Measurements from ENCODE around the gene KCNK10.

The KCNK10 gene

DNA sequence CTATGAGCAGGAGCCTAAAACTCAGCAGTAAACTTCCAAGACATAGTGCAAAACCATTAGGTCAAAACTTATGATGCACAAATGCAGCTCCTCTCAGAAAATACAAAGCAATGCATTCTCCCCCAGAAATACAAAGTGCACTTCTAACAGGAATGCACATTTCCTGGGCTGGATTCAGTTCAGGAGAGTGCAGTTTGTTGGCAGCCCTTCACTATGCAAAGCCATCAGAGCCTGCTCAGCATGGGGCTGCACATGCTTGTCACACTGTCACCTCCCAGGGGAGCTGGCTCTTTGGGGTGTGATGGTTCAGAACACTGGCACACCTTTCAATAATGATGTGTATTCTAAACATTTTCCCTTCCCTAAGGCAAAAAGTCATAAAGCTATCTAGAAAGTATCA is 110.4 kb downstream of the KCNK10 start:
- no peak for DNase-seq (ENCODE audit: extremely low read depth, low read depth)
- TF ChIP-seq, protein P1, sequence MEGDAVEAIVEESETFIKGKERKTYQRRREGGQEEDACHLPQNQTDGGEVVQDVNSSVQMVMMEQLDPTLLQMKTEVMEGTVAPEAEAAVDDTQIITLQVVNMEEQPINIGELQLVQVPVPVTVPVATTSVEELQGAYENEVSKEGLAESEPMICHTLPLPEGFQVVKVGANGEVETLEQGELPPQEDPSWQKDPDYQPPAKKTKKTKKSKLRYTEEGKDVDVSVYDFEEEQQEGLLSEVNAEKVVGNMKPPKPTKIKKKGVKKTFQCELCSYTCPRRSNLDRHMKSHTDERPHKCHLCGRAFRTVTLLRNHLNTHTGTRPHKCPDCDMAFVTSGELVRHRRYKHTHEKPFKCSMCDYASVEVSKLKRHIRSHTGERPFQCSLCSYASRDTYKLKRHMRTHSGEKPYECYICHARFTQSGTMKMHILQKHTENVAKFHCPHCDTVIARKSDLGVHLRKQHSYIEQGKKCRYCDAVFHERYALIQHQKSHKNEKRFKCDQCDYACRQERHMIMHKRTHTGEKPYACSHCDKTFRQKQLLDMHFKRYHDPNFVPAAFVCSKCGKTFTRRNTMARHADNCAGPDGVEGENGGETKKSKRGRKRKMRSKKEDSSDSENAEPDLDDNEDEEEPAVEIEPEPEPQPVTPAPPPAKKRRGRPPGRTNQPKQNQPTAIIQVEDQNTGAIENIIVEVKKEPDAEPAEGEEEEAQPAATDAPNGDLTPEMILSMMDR (IDR thresholded peaks at IDR 0.05; ENCODE audit: low read depth, low read length), result no peak

DNA sequence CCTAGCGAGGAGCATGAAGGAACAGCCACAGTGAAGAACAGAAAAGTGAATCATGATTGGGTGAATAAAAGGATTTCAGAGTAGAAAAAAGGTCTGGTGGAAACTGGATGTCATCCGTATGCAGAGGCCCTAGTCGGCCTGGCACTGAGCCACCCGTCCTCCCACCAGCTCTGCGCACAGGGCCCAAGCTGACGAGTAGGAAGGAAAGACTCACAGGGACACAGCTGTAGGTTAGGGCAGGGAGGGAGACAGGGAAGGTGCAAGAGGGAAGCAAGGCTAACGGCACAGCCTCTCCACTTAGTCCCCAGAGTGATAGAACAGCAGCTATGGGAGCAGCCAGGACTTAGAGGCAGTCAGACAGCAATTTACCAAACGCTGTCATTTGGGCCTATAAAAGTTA is 112.6 kb downstream of the KCNK10 start:
- TF ChIP-seq, protein P1 (IDR thresholded peaks at IDR 0.05; ENCODE audit: low read depth, low read length), result no peak
- DNase-seq (ENCODE audit: extremely low read depth, low read depth), result no peak

DNA sequence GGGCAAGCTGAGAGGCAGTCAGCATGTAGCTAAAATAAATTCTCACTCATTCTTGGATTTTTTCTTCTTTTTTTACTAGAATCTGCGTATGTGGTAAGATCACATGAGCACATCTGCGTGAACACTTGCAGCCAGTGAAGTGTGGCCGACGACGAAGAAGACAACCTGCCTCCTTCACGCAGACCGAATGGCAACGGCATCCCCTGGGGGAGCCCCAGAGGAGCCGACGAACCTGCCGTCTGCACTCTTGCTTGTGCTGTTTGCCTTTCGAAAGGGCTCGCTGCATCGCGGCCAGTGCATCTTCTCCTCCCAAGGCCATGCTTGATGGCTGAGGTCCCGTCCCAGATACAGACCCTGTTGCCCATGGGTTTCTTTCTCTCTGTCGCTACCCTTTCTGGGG is 113.8 kb downstream of the KCNK10 start:
- DNase-seq (ENCODE audit: extremely low read depth, low read depth), result no peak
- TF ChIP-seq, protein P1 (IDR thresholded peaks at IDR 0.05; ENCODE audit: low read depth, low read length), result no peak

DNA sequence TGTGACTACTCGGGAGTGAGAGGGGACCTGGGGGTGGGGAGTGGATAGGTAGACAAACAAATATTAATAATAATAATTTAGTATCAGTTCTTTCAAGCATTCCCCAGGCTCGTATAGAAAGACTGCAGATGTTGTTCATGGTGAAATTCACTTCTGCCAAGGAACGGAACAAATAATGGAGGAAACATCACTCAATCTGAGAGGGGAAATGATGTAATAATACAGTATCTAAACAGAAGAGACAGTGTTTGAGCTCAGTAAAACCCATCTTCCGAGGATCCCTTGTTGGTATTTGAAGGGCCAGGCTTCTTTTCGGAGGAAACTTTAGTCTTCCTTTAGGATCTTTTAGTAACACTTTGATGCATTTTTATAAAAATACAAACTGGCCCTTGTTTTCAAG is 114.2 kb downstream of the KCNK10 start:
- TF ChIP-seq, protein P1 (IDR thresholded peaks at IDR 0.05; ENCODE audit: low read depth, low read length), result no peak
- no peak for DNase-seq (ENCODE audit: extremely low read depth, low read depth)

DNA sequence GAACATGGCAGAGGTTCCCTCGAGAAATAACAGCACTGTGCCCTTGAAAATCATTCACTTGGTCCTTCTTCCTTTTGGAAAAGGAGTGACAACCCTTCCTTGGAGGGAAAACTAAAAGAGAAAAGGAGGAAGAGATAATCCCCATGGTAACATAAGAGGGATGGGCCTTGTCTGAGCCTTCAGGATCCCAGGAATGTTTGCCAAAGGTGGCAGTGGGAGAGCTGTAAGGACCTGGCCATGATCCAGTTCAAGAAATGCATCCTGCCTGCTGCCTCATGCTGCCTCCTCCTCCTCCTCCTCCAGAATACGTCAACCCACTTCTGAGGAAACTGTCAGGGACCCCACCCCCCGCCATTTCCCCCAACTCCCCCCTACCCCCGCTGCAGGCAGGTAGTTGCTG is 118.8 kb downstream of the KCNK10 start:
- no peak for DNase-seq (ENCODE audit: extremely low read depth, low read depth)
- TF ChIP-seq, protein P1 (IDR thresholded peaks at IDR 0.05; ENCODE audit: low read depth, low read length), result no peak

DNA sequence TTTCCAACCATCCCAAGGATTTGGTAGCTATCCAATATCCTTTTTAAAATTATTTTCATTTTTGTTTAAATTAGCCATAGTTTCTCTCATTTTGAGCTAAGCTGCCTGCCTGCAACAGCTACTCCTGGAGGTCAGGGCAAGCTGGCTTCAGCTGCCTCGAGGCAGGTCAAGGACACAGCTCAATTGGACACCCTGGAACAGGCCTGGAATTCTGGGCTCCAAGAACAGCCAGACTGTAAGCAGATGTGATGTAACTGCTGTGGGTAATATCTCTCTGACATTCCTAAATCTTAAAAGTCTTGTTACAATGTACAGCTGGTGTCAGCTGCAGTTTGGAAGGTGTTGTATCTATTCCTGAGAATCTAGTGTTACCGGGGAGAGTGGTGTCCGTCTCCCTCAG is 119.8 kb downstream of the KCNK10 start:
- TF ChIP-seq, protein P1 (IDR thresholded peaks at IDR 0.05; ENCODE audit: low read depth, low read length), result no peak
- no peak for DNase-seq (ENCODE audit: extremely low read depth, low read depth)

DNA sequence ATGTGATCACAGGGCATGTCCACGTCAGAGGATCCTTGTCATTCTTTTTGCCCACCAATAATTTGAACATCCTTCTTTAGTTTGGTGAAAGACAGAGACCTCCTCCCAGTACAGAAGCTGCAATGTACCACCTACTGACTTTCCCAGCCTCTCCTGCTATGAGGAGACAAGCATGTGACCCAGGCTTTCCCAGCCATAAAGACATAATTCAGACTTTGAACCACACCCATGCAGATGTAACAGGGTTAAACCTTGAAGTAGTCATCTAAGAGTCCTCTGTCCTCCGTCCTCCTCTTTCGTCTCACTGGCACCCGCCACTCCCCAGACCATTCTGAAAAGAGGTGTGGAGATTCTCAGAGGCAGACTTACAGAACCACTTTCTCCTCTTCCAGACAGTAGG is 120.8 kb downstream of the KCNK10 start:
- TF ChIP-seq, protein P1 (IDR thresholded peaks at IDR 0.05; ENCODE audit: low read depth, low read length), result no peak
- DNase-seq (ENCODE audit: extremely low read depth, low read depth), result no peak
